Ishikawa (cell line): ENCODE results near the gene OR4C12.
"Not testable (repeated sequence)": the region's sequence is repeated elsewhere in the genome, so short reads cannot be mapped to it uniquely, and the experiment has no call there.

Experiments used
- CEBPB ChIP-seq: IDR thresholded peaks from 2 replicates; pipeline ENCODE4 v1.6.1; 2012
- CREB1 ChIP-seq: IDR thresholded peaks from 2 replicates; pipeline ENCODE4 v1.6.1; 2012; ENCODE audit warnings: low read depth
- EGR1 ChIP-seq: IDR thresholded peaks from 2 replicates; pipeline ENCODE4 v1.6.1; 2012
- EP300 ChIP-seq: IDR thresholded peaks from 2 replicates; pipeline ENCODE4 v1.6.1; 2012; ENCODE audit warnings: borderline replicate concordance
- FOXM1 ChIP-seq: IDR thresholded peaks from 2 replicates; pipeline ENCODE4 v1.6.1; 2012; ENCODE audit warnings: low read depth, borderline replicate concordance
- MAX ChIP-seq: IDR thresholded peaks from 2 replicates; pipeline ENCODE4 v1.6.1; 2012
- NFIC ChIP-seq: IDR thresholded peaks from 2 replicates; pipeline ENCODE4 v1.6.1; 2012
- RAD21 ChIP-seq: IDR thresholded peaks from 2 replicates; pipeline ENCODE4 v1.6.1; 2012; ENCODE audit warnings: low read depth
- REST ChIP-seq: IDR thresholded peaks from 2 replicates; pipeline ENCODE4 v1.6.1; 2012; ENCODE audit warnings: low read depth, mild to moderate bottlenecking
- TAF1 ChIP-seq: IDR thresholded peaks from 2 replicates; pipeline ENCODE4 v1.6.1; 2012; ENCODE audit warnings: low read depth, mild to moderate bottlenecking
- TCF12 ChIP-seq: IDR thresholded peaks from 2 replicates; pipeline ENCODE4 v1.6.1; 2012; ENCODE audit warnings: low read depth
- TEAD4 ChIP-seq: IDR thresholded peaks from 2 replicates; pipeline ENCODE4 v1.6.1; 2012
- YY1 ChIP-seq: IDR thresholded peaks from 2 replicates; pipeline ENCODE4 v1.6.1; 2012; ENCODE audit warnings: low read depth
- ZBTB7A ChIP-seq: IDR thresholded peaks from 2 replicates; pipeline ENCODE4 v1.6.1; 2012; ENCODE audit warnings: low read depth
- TF ChIP-seq, protein P1 (sequence below): IDR thresholded peaks from 2 replicates; pipeline ENCODE4 v1.6.1; 2012

The OR4C12 gene

DNA sequence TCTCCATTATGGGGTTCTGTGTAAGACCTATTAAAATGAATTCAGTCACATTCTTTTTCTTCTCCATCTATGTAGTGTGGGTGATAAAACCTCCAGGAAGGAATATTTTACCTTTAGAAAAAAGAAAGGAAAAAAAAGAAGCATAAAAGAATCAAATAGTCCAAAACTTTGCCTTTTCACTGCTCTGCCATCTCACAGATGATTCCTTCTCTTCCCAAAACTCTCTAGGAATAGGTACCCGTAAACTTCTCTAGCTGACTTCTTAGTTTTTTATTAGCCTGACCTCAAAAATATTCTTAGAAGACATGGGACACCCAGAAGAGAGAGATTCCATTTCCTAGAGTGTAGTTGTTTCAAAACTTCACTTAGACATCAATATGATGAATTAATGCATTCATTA lies at the start of gene OR4C12:
TSS of gene OR4C12 (minus strand) at position 101 of the 400 bp plus-strand sequence. CDS start at position 67, 34 bp downstream.
- not testable (repeated sequence) for TF ChIP-seq EGR1, CEBPB, TEAD4

GRCh38 chr11:50030193-50030592 lies 47.9 kb upstream of the OR4C12 start:
- no peak for TF ChIP-seq NFIC
- no peak for TF ChIP-seq RAD21
- TF ChIP-seq FOXM1: no peak
- TF ChIP-seq EGR1: no peak
- TF ChIP-seq YY1: no peak
- TF ChIP-seq REST: no peak
- TF ChIP-seq EP300: no peak

DNA sequence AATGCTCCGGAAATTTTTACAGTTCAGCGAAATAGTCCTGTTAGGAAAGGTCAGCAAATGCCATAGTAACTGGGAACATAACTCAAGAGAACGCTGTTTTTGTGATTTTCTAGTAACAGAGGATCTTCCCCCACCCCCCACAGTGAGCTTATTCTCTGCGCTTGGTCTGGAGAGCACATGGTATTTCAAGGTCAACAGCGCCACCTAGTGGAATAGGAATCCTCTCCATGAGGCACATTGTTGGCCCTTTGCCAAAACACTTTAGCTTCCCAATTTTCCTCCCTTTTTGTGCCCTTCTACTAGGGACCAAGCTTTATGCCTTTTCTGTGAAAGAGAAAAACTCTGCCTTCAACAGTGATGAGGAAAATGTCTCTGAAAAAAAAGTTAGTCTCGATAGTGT lies 13.2 kb upstream of the OR4C12 start:
- TF ChIP-seq MAX (peak; percentile 27; the same call in 1 of the 2 replicates), RAD21 (peak; percentile 67), CEBPB (no peak), NFIC (peak; percentile 89), REST (no peak), YY1 (no peak), CREB1 (no peak), TCF12 (no peak), EGR1 (no peak), FOXM1 (no peak), ZBTB7A (no peak), TAF1 (no peak), TEAD4 (no peak), EP300 (no peak)
- TF ChIP-seq, protein P1, sequence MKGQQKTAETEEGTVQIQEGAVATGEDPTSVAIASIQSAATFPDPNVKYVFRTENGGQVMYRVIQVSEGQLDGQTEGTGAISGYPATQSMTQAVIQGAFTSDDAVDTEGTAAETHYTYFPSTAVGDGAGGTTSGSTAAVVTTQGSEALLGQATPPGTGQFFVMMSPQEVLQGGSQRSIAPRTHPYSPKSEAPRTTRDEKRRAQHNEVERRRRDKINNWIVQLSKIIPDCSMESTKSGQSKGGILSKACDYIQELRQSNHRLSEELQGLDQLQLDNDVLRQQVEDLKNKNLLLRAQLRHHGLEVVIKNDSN: no peak

GRCh38 chr11:49952091-49952490 lies 30.2 kb downstream of the OR4C12 start, which contains the start of gene OR4C13:
Gene OR4C13, plus strand, starts transcription at chr11:49952391. Its CDS starts 32 bp downstream, at chr11:49952423.
- no peak for TF ChIP-seq NFIC
- TF ChIP-seq CEBPB: no peak
- no peak for TF ChIP-seq CREB1
- TF ChIP-seq EGR1: no peak
- TF ChIP-seq MAX: no peak
- TF ChIP-seq ZBTB7A: no peak
- no peak for TF ChIP-seq TCF12
- TF ChIP-seq YY1: no peak
- no peak for TF ChIP-seq TEAD4
- TF ChIP-seq FOXM1: no peak
- TF ChIP-seq EP300: no peak
- TF ChIP-seq TAF1: no peak
- TF ChIP-seq REST: no peak
